GM12878 (cell line): ENCODE data around the gene GRAMD1B. TPM values are rescaled to one million over a fixed set of nuclear protein-coding genes. Genes with fewer than 3 reads are reported as not detected.

ENCODE experiments used
- ATAC-seq: fragments of 200-7000 bp; cut with Tn5 transposase; 3 replicates; pipeline ENCODE4 v1.9.1; 2020; ENCODE audit warnings: mild to moderate bottlenecking, moderate library complexity
- BruUV-seq: library from RNA; stranded (reverse); fragments of 400-500 nt; replicated peaks from 2 replicates; lab custom pipeline; 2021; lab: Mats Ljungman, UMichigan
- CTCF ChIA-PET: fragments of 300-600 bp; sonication (Branson Sonifier 250); formaldehyde crosslinking; extraction: SDS; loops from one replicate; lab custom pipeline; 2021; ENCODE audit warnings: inconsistent platforms; lab: Yijun Ruan, JAX
- POLR2A ChIA-PET: fragments of 350-600 bp; formaldehyde crosslinking; extraction: SDS; loops from one replicate; lab custom pipeline; 2021; ENCODE audit warnings: inconsistent platforms; lab: Charles Lee
- RAD21 ChIA-PET: fragments of 300-600 bp; sonication (Branson Sonifier 250); formaldehyde crosslinking; loops from one replicate; lab custom pipeline; 2023; ENCODE audit warnings: antibody characterized with exemption; ENCODE audit not compliant: unreplicated experiment; lab: Charles Lee
- SMC1A ChIA-PET: fragments of 300-600 bp; sonication (Branson Sonifier 250); formaldehyde crosslinking; loops from one replicate; lab custom pipeline; 2023; ENCODE audit not compliant: unreplicated experiment, uncharacterized antibody; lab: Charles Lee
- DNase-seq: peaks from one replicate; pipeline ENCODE4 v3.0.0-alpha.2; 2011; ENCODE audit warnings: low read depth, low spot score
- FAIRE-seq: peaks from 3 replicates; lab custom pipeline; 2011; peaks lifted over from hg19 to GRCh38; lab: Jason Lieb, UNC
- H2AFZ ChIP-seq: 2 replicates; pipeline ENCODE4 v1.6.0; 2011; ENCODE audit warnings: low read depth, low read length, control low read depth; ENCODE audit not compliant: control insufficient read depth
- H3K27ac ChIP-seq: 2 replicates; pipeline ENCODE4 v1.5.1; 2011; ENCODE audit warnings: control low read depth; ENCODE audit not compliant: control insufficient read depth, insufficient read depth
- H3K27me3 ChIP-seq, 2 experiments: replicated peaks in 1 of 2; 2 replicates each; pipeline versions ENCODE4 v1.6.0 to v1.6.1; 2011; ENCODE audit warnings: low read length in 1 of 2; ENCODE audit not compliant: control insufficient read depth in 2 of 2, insufficient read depth in 2 of 2
- H3K36me3 ChIP-seq, 2 experiments: 2 replicates each; pipeline ENCODE4 v1.5.1; 2011; ENCODE audit warnings: low read length in 1 of 2; ENCODE audit not compliant: control insufficient read depth in 2 of 2, insufficient read depth in 2 of 2
- H3K4me1 ChIP-seq: 2 replicates; pipeline ENCODE4 v1.6.1; 2011; ENCODE audit warnings: mild to moderate bottlenecking, low read length, moderate library complexity, mixed read lengths; ENCODE audit not compliant: control insufficient read depth, insufficient read depth
- H3K4me2 ChIP-seq: 2 replicates; pipeline ENCODE4 v1.6.0; 2011; ENCODE audit warnings: control low read depth; ENCODE audit not compliant: control insufficient read depth, insufficient read depth
- H3K4me3 ChIP-seq: fragments of 200-600 bp; sonication (generic); 2 replicates; pipeline ENCODE4 v1.5.1; 2016
- H3K79me2 ChIP-seq: 2 replicates; pipeline ENCODE4 v1.6.0; 2011; ENCODE audit warnings: low read length; ENCODE audit not compliant: control insufficient read depth, insufficient read depth
- H3K9ac ChIP-seq: 2 replicates; pipeline ENCODE4 v1.8.0; 2011; ENCODE audit warnings: low read length, control low read depth, mixed read lengths; ENCODE audit not compliant: control insufficient read depth, insufficient read depth
- H3K9me3 ChIP-seq: replicated peaks from 3 replicates; pipeline ENCODE4 v1.5.1; 2011; ENCODE audit warnings: mild to moderate bottlenecking, low read length; ENCODE audit not compliant: control insufficient read depth, insufficient read depth
- H4K20me1 ChIP-seq: 2 replicates; pipeline ENCODE4 v1.6.0; 2011; ENCODE audit not compliant: control insufficient read depth, insufficient read depth
- CHD4 ChIP-seq: fragments of 200-600 bp; sonication (generic); IDR thresholded peaks from 2 replicates; pipeline ENCODE4 v1.6.1; 2016; ENCODE audit warnings: mild to moderate bottlenecking
- FOXK2 ChIP-seq: fragments of 450-650 bp; IDR thresholded peaks from 2 replicates; pipeline ENCODE4 v1.6.1; 2017; ENCODE audit warnings: mild to moderate bottlenecking, moderate library complexity
- MYC ChIP-seq: IDR thresholded peaks from 2 replicates; pipeline ENCODE4 v1.6.1; 2011; ENCODE audit warnings: mild to moderate bottlenecking, low read length, moderate library complexity, inconsistent platforms; ENCODE audit not compliant: insufficient read depth, insufficient replicate concordance, insufficient read length, severe bottlenecking
- NFIC ChIP-seq: IDR thresholded peaks from 2 replicates; pipeline ENCODE4 v1.6.1; 2012; ENCODE audit warnings: low read depth, mild to moderate bottlenecking, inconsistent platforms, low read length, moderate library complexity
- NRF1 ChIP-seq: conservative IDR thresholded peaks from 2 replicates; pipeline ENCODE4 v1.6.1; 2011; ENCODE audit warnings: mild to moderate bottlenecking, low read depth, low read length, improper control_type of control experiment
- RUNX3 ChIP-seq: IDR thresholded peaks from 2 replicates; pipeline ENCODE4 v1.6.1; 2012; ENCODE audit warnings: low read length, inconsistent platforms
- SPI1 ChIP-seq: IDR thresholded peaks from 2 replicates; pipeline ENCODE4 v1.6.1; 2011; ENCODE audit warnings: low read depth, mild to moderate bottlenecking, low read length, moderate library complexity, borderline replicate concordance; ENCODE audit not compliant: insufficient read depth
- ZBTB33 ChIP-seq: fragments of 450-650 bp; IDR thresholded peaks from 2 replicates; pipeline ENCODE4 v1.6.1; 2017; ENCODE audit warnings: mild to moderate bottlenecking
- WGBS: methylation state at CpG from one replicate; pipeline ENCODE4 v1.1.6; 2016; ENCODE audit warnings: low lambda C conversion rate; ENCODE audit not compliant: insufficient replicate concordance, insufficient coverage; ENCODE audit errors: missing lambda C conversion rate; 5-methylcytosine and 5-hydroxymethylcytosine counted together
- in situ Hi-C: fragments of 300-500 bp; cut with MboI; formaldehyde crosslinking; loops from 9 replicates; pipeline ENCODE4 v1.14.3; 2018; ENCODE audit warnings: mixed read lengths
- intact Hi-C: fragments of 100-400 bp; cut with micrococcal nuclease; formaldehyde crosslinking; loops from one replicate; pipeline ENCODE4 v1.14.2; 2022; ENCODE audit not compliant: unreplicated experiment
- polyA plus RNA-seq, 11 experiments: library from polyadenylated mRNA; depleted of rRNA in 4 of 11; unstranded in 6 of 11; stranded (reverse) in 5 of 11; fragments of >200 nt; fragmentation: Nextera tagmentation in 4 of 11; fragmentation: Illumina TruSeq in 1 of 11; extraction: Ambion mirVana in 4 of 11; extraction: Trizol in 1 of 11; gene quantifications; 1 replicate in 1 of 11; 2 replicates in 10 of 11; pipeline versions ENCODE4 v1.2.1 to v1.2.3, GENCODE V29; 2011 to 2016; ENCODE audit warnings: inconsistent platforms in 2 of 11, missing spikeins in 2 of 11, low read depth in 1 of 11
- total RNA-seq, 4 experiments: library from RNA; depleted of rRNA in 3 of 4; stranded (reverse); fragments of >200 nt in 3 of 4; fragmentation: Illumina TruSeq in 1 of 4; extraction: Trizol in 1 of 4; gene quantifications; 2 replicates each; pipeline versions ENCODE4 v1.2.1 to v1.2.3, GENCODE V29; 2013 to 2021
- TF ChIP-seq, protein P1 (sequence below): fragments of 450-650 bp; IDR thresholded peaks from 2 replicates; pipeline ENCODE4 v1.6.1; 2014; ENCODE audit warnings: mild to moderate bottlenecking
- TF ChIP-seq, protein P2 (sequence below): fragments of 450-650 bp; IDR thresholded peaks from 2 replicates; pipeline ENCODE4 v1.6.1; 2017; ENCODE audit warnings: mild to moderate bottlenecking, low read depth, inconsistent platforms; ENCODE audit not compliant: poor library complexity, severe bottlenecking

Gene GRAMD1B
- total and polyA plus RNA-seq, 10 of the 15 experiments (the other 5 are each of a cell fraction or from before 2014, with no cell fraction given) = 1.9 to 49.1 (median 26.9) TPM

GRCh38 chr11:123481640-123482039 is 51.6 kb downstream of the GRAMD1B start:
- Histone ChIP-seq H4K20me1 (no peaks in the 10 kb centered on the region), H3K9ac (no peak overlapping the region), H3K79me2 (no peaks in the 10 kb centered on the region; the same call in 1 of the 2 replicates), H2AFZ (no peak overlapping the region), H3K36me3 (peaks cover 0 to 2% of the 10 kb centered on the region in 2 experiments; a peak in 2 of 4 replicates), H3K27me3 (no peaks in the 10 kb centered on the region), H3K4me3 (no peak overlapping the region), H3K27ac (no peak overlapping the region), H3K9me3 (no peaks in the 10 kb centered on the region), H3K4me2 (peak overlapping the region; percentile 57; the same call in 1 of the 2 replicates), H3K4me1 (peaks cover 66% of the 10 kb centered on the region)
- POLR2A ChIA-PET = no interaction called here
- no peak for FAIRE-seq
- RAD21 ChIA-PET = interaction anchor here (0.8 to 1.7 kb wide), 3 partner anchors 19 to 74 kb away, joined by 3 to 6 read pairs (median 4); no protein-coding TSS in a partner anchor
- intact Hi-C loops (no loop called here), in situ Hi-C loops (no loop called here)
- BruUV-seq = TSS peak; percentile 47
- CTCF ChIA-PET = interaction anchor here (0.6 to 9.3 kb wide), 9 partner anchors 65 to 858 kb away, joined by 3 to 349 read pairs (median 4); no protein-coding TSS in a partner anchor
- 9% methylated on average over 3 of the region's 3 CpGs for WGBS
- TF ChIP-seq RUNX3 = peak; percentile 89
- peak; percentile 27; the same call in 1 of the 2 replicates for TF ChIP-seq NFIC
- TF ChIP-seq CHD4 = no peak
- no peak for ATAC-seq
- SMC1A ChIA-PET = interaction anchor here (1.0 to 10.0 kb wide), 2 partner anchors 74 to 179 kb away, joined by 3 to 244 read pairs; no protein-coding TSS in a partner anchor
- no peak for DNase-seq

DNA sequence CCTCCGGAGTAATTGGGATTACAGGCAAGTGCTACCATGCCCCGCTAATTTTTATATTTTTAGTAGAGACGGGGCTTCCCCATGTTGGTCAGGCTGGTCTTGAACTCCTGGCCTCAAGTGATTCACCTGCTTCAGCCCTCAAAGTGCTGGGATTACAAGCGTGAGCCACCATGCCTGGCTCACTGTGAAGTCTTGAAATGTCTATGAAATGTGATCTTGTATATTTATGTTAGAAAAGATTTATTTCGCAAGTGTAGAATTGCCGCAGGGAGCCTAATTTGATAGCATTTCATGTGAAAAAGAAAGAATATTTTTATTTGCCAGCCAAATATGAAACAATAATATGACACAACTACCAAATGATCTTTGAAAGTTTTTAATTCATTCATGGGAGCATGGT is 52.1 kb downstream of the GRAMD1B start:
- no peak overlapping the region for H3K4me3 ChIP-seq
- ATAC-seq = no peak
- H3K4me1 ChIP-seq = peaks cover 66% of the 10 kb centered on the region
- intact Hi-C loops (no loop called here), in situ Hi-C loops (no loop called here)
- BruUV-seq = no TSS peak
- ChIA-PET POLR2A (interaction anchor here (1.1 kb wide), 1 partner anchor 41 kb away, joined by 3 read pairs; no protein-coding TSS in a partner anchor), CTCF (interaction anchor here (0.9 to 9.3 kb wide), 5 partner anchors 74 to 426 kb away, joined by 3 to 349 read pairs (median 9); no protein-coding TSS in a partner anchor), RAD21 (interaction anchor here (0.7 to 1.7 kb wide), 5 partner anchors 19 to 95 kb away, joined by 3 to 7 read pairs (median 4); no protein-coding TSS in a partner anchor), SMC1A (interaction anchor here (1.0 to 10.0 kb wide), 2 partner anchors 74 to 180 kb away, joined by 3 to 244 read pairs; no protein-coding TSS in a partner anchor)
- H3K9me3 ChIP-seq = no peaks in the 10 kb centered on the region
- 9% methylated on average over 6 of the region's 6 CpGs for WGBS
- H4K20me1 ChIP-seq = no peaks in the 10 kb centered on the region
- H3K79me2 ChIP-seq = no peaks in the 10 kb centered on the region; the same call in 1 of the 2 replicates
- H3K4me2 ChIP-seq = no peak overlapping the region
- no peaks in the 10 kb centered on the region for H3K27me3 ChIP-seq
- no peak overlapping the region for H3K9ac ChIP-seq
- DNase-seq = no peak
- peaks cover 0 to 2% of the 10 kb centered on the region in 2 experiments; a peak in 2 of 4 replicates for H3K36me3 ChIP-seq
- no peak for FAIRE-seq
- no peak overlapping the region for H3K27ac ChIP-seq
- H2AFZ ChIP-seq = no peak overlapping the region
- TF ChIP-seq MYC (no peak), ZBTB33 (no peak), FOXK2 (no peak), SPI1 (no peak), NRF1 (no peak)
- TF ChIP-seq, protein P1, sequence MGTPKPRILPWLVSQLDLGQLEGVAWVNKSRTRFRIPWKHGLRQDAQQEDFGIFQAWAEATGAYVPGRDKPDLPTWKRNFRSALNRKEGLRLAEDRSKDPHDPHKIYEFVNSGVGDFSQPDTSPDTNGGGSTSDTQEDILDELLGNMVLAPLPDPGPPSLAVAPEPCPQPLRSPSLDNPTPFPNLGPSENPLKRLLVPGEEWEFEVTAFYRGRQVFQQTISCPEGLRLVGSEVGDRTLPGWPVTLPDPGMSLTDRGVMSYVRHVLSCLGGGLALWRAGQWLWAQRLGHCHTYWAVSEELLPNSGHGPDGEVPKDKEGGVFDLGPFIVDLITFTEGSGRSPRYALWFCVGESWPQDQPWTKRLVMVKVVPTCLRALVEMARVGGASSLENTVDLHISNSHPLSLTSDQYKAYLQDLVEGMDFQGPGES = no peak
- TF ChIP-seq, protein P2, sequence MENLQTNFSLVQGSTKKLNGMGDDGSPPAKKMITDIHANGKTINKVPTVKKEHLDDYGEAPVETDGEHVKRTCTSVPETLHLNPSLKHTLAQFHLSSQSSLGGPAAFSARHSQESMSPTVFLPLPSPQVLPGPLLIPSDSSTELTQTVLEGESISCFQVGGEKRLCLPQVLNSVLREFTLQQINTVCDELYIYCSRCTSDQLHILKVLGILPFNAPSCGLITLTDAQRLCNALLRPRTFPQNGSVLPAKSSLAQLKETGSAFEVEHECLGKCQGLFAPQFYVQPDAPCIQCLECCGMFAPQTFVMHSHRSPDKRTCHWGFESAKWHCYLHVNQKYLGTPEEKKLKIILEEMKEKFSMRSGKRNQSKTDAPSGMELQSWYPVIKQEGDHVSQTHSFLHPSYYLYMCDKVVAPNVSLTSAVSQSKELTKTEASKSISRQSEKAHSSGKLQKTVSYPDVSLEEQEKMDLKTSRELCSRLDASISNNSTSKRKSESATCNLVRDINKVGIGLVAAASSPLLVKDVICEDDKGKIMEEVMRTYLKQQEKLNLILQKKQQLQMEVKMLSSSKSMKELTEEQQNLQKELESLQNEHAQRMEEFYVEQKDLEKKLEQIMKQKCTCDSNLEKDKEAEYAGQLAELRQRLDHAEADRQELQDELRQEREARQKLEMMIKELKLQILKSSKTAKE = no peak
